Fibroblast of lung (primary cell): ENCODE measurements around the gene PLSCR1.

Source experiments
- CTCF ChIP-seq, 2 donors: IDR thresholded peaks in 1 of 2; conservative IDR thresholded peaks in 1 of 2; 1 replicate in 1 of 2; 2 replicates in 1 of 2; pipeline ENCODE4 v1.5.1; 2011 to 2012; ENCODE audit warnings: low read length in 2 of 2, control low read depth in 1 of 2, inconsistent platforms in 1 of 2, low read depth in 1 of 2, mild to moderate bottlenecking in 1 of 2
- EZH2 ChIP-seq: IDR thresholded peaks from 2 replicates; pipeline ENCODE4 v1.5.1; 2012; ENCODE audit warnings: low read length, control low read depth, mild to moderate bottlenecking; ENCODE audit errors: missing control alignments

- TF ChIP-seq EZH2: no peak
- TF ChIP-seq CTCF (conservative IDR thresholded peaks at IDR 0.05 in 1 of 2, IDR thresholded peaks at IDR 0.05 in 1 of 2; ENCODE audit: low read depth in 1 of 2, low read length in 2 of 2): no peak
Measured at GRCh38 chr3:146544002-146544928, at the start of gene PLSCR1.
